A673 (cell line): ENCODE data around the gene ATIC. TPM values are rescaled to one million over a fixed set of nuclear protein-coding genes. Genes with fewer than 3 reads are reported as not detected.

Experiments
- BruUV-seq: library from RNA; stranded (reverse); fragments of 400-500 nt; replicated peaks from 2 replicates; lab custom pipeline; 2021; lab: Mats Ljungman, UMichigan
- CTCF ChIA-PET: fragments of 300-600 bp; sonication (Branson Sonifier 250); formaldehyde crosslinking; loops from one replicate; lab custom pipeline; 2022; ENCODE audit warnings: antibody characterized with exemption; lab: Charles Lee
- POLR2A ChIA-PET: fragments of 300-600 bp; sonication (Branson Sonifier 250); formaldehyde crosslinking; loops from one replicate; lab custom pipeline; 2022; ENCODE audit warnings: antibody characterized with exemption; ENCODE audit not compliant: low non-redundant PET; lab: Charles Lee
- DNase-seq: peaks from one replicate; pipeline ENCODE4 v3.0.0-alpha.2; 2015; ENCODE audit warnings: low spot score
- H3K27ac ChIP-seq: fragments of 200-600 bp; sonication (generic); 2 replicates; pipeline ENCODE4 v1.5.1; 2016; ENCODE audit warnings: mixed run types, low read depth, mild to moderate bottlenecking, mixed read lengths, antibody characterized with exemption, low read length; ENCODE audit not compliant: poor library complexity, severe bottlenecking
- H3K27me3 ChIP-seq: fragments of 200-600 bp; sonication (generic); replicated peaks from 2 replicates; pipeline ENCODE4 v1.6.1; 2017; ENCODE audit warnings: mixed run types, low read depth, mild to moderate bottlenecking, mixed read lengths, antibody characterized with exemption, low read length; ENCODE audit not compliant: insufficient read depth, poor library complexity
- H3K36me3 ChIP-seq: fragments of 200-600 bp; sonication (generic); 2 replicates; pipeline ENCODE4 v1.6.1; 2016; ENCODE audit warnings: mixed run types, mild to moderate bottlenecking, mixed read lengths, antibody characterized with exemption, low read length; ENCODE audit not compliant: insufficient read depth, poor library complexity, severe bottlenecking
- H3K4me1 ChIP-seq: fragments of 200-600 bp; sonication (generic); 2 replicates; pipeline ENCODE4 v1.6.1; 2017; ENCODE audit warnings: mixed run types, mild to moderate bottlenecking, mixed read lengths, antibody characterized with exemption, low read length; ENCODE audit not compliant: insufficient read depth, poor library complexity, severe bottlenecking
- H3K4me3 ChIP-seq: fragments of 200-600 bp; sonication (generic); 2 replicates; pipeline ENCODE4 v1.5.1; 2016; ENCODE audit warnings: low read depth, mixed run types, mild to moderate bottlenecking, mixed read lengths, low read length; ENCODE audit not compliant: poor library complexity, severe bottlenecking
- H3K9me3 ChIP-seq: fragments of 200-600 bp; sonication (generic); 2 replicates; pipeline ENCODE4 v1.6.1; 2016; ENCODE audit warnings: mixed run types, low read depth, mild to moderate bottlenecking, mixed read lengths, antibody characterized with exemption, low read length; ENCODE audit not compliant: poor library complexity, severe bottlenecking
- EZH2 ChIP-seq: fragments of 200-600 bp; sonication (generic); IDR thresholded peaks from 2 replicates; pipeline ENCODE4 v1.6.1; 2017; ENCODE audit warnings: borderline replicate concordance, low read depth, mild to moderate bottlenecking, mixed read lengths, antibody characterized with exemption, low read length; ENCODE audit not compliant: poor library complexity, severe bottlenecking
- intact Hi-C: fragments of 100-400 bp; cut with micrococcal nuclease; formaldehyde crosslinking; loops from one replicate; pipeline ENCODE4 v1.10.0; 2022; ENCODE audit not compliant: unreplicated experiment
- total RNA-seq: library from RNA; stranded (reverse); gene quantifications from 2 replicates; pipeline ENCODE4 v1.2.3, GENCODE V29; 2021
- TF ChIP-seq, protein P1 (sequence below): fragments of 300-800, 200-600 bp; sonication (generic); conservative IDR thresholded peaks from 2 replicates; pipeline ENCODE4 v1.5.1; 2017; ENCODE audit warnings: low read depth, mild to moderate bottlenecking, antibody characterized with exemption, low read length, moderate library complexity, mixed read lengths

The ATIC gene
- total RNA-seq, 1 experiment from 2014 or later: 328 TPM

- peaks cover 96% of the 10 kb centered on the region for H3K36me3 ChIP-seq
- no peaks in the 10 kb centered on the region for H3K9me3 ChIP-seq
- intact Hi-C loops: loop anchor here (5.0 kb wide), 1 partner anchor 39 kb away; no protein-coding TSS in a partner anchor
- ChIA-PET CTCF (no interaction called here), POLR2A (no interaction called here)
- no TSS peak for BruUV-seq
- H3K27me3 ChIP-seq: no peaks in the 10 kb centered on the region
- no peak overlapping the region for H3K4me3 ChIP-seq
- peak overlapping the region; percentile 38 for H3K27ac ChIP-seq
- no peak for TF ChIP-seq EZH2
- TF ChIP-seq, protein P1, sequence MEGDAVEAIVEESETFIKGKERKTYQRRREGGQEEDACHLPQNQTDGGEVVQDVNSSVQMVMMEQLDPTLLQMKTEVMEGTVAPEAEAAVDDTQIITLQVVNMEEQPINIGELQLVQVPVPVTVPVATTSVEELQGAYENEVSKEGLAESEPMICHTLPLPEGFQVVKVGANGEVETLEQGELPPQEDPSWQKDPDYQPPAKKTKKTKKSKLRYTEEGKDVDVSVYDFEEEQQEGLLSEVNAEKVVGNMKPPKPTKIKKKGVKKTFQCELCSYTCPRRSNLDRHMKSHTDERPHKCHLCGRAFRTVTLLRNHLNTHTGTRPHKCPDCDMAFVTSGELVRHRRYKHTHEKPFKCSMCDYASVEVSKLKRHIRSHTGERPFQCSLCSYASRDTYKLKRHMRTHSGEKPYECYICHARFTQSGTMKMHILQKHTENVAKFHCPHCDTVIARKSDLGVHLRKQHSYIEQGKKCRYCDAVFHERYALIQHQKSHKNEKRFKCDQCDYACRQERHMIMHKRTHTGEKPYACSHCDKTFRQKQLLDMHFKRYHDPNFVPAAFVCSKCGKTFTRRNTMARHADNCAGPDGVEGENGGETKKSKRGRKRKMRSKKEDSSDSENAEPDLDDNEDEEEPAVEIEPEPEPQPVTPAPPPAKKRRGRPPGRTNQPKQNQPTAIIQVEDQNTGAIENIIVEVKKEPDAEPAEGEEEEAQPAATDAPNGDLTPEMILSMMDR: no peak
- no peak for DNase-seq
- no peaks in the 10 kb centered on the region for H3K4me1 ChIP-seq
These were observed 71.9 kb downstream of the ATIC start for GRCh38 chr2:215383652-215384279.

DNA sequence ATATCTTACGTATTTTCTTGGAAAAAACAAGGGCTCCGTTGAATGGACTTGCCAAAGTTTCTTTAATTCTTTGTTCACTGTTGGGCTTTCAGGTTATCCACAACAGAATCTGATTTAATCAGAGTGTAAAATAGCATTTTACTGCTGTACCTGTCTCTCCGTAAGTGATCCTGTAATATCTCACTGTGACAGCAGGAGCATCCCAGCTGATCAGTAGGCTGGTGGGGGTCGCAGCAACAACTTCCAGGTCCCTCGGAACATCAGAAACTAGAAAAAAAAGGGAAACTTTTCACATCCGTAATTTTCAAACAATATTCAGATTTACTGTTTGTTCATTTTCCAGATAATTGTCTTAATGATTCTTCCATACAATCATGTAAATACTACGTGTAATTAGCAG, 72.9 kb downstream of the ATIC start:
- Histone ChIP-seq H3K36me3 (peaks cover 96% of the 10 kb centered on the region), H3K27ac (peak overlapping the region; percentile 38), H3K9me3 (no peaks in the 10 kb centered on the region), H3K4me1 (no peaks in the 10 kb centered on the region), H3K27me3 (no peaks in the 10 kb centered on the region), H3K4me3 (no peak overlapping the region)
- no TSS peak for BruUV-seq
- ChIA-PET CTCF (no interaction called here), POLR2A (no interaction called here)
- intact Hi-C loops: loop anchor here (5.0 kb wide), 1 partner anchor 38 kb away; no protein-coding TSS in a partner anchor
- DNase-seq: no peak
- TF ChIP-seq, protein P1: no peak
- no peak for TF ChIP-seq EZH2

DNA sequence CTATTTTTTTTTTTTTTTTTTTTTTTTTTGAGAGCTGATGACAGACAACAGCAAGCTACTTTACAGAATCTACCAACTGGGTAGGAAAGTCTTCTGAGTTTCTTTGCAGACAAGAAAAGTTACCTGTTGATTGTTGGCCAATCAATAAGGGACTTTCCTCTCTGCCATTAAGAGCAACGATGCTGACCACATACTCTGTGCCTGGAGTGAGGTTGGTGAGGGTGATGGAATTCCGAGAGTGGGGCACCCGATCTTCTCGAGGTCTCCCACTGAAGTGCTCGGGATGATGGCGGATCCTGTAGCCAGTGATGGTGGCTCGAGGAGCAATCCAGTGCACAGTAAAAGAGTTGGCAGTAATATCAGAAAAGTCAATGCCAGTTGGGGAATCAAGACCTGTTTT, 74.7 kb downstream of the ATIC start:
- Histone ChIP-seq H3K27ac (no peak overlapping the region), H3K9me3 (no peaks in the 10 kb centered on the region), H3K27me3 (no peaks in the 10 kb centered on the region), H3K4me1 (no peaks in the 10 kb centered on the region), H3K36me3 (peaks cover 96% of the 10 kb centered on the region), H3K4me3 (no peak overlapping the region)
- DNase-seq: no peak
- POLR2A ChIA-PET: no interaction called here
- intact Hi-C loops: no loop called here
- CTCF ChIA-PET: interaction anchor here (0.6 kb wide), 1 partner anchor 42 kb away, joined by 4 read pairs; no protein-coding TSS in a partner anchor
- TF ChIP-seq EZH2: no peak
- TF ChIP-seq, protein P1: no peak
- BruUV-seq: no TSS peak
